K562 (cell line): ENCODE results near the gene CLTB. TPM values are rescaled to one million over a fixed set of nuclear protein-coding genes. Genes with fewer than 3 reads are reported as not detected.
A peak's percentile ranks its signal among the peaks of the same experiment; 100 is the strongest.

Source experiments
- CEBPZ ChIP-seq: fragments of 150-350 bp; IDR thresholded peaks from 2 replicates; pipeline ENCODE4 v1.6.1; 2014; ENCODE audit warnings: low read depth, mild to moderate bottlenecking, low read length, borderline replicate concordance
- CTCF ChIP-seq, 3 experiments: IDR thresholded peaks in 2 of 3; conservative IDR thresholded peaks in 1 of 3; 2 replicates each; pipeline ENCODE4 v1.5.1; 2011 to 2012; ENCODE audit warnings: low read length in 3 of 3, mild to moderate bottlenecking in 3 of 3, control low read depth in 2 of 3, improper control_type of control experiment in 1 of 3, inconsistent platforms in 1 of 3, low read depth in 1 of 3, mixed read lengths in 1 of 3, moderate library complexity in 1 of 3; ENCODE audit not compliant: insufficient read depth in 2 of 3
- GTF2F1 ChIP-seq: IDR thresholded peaks from 2 replicates; pipeline ENCODE4 v1.6.1; 2011; ENCODE audit warnings: low read depth, low read length, improper control_type of control experiment
- L3MBTL2 ChIP-seq: fragments of 450-650 bp; IDR thresholded peaks from 2 replicates; pipeline ENCODE4 v1.6.1; 2016; ENCODE audit warnings: mild to moderate bottlenecking, moderate library complexity
- REST ChIP-seq, 2 experiments: fragments of 450-650 bp; formaldehyde crosslinking in 1 of 2; IDR thresholded peaks; 2 replicates each; pipeline versions ENCODE4 v1.4.0 to v1.6.1; 2014 to 2020; ENCODE audit warnings: mild to moderate bottlenecking in 2 of 2, borderline replicate concordance in 1 of 2, low read depth in 1 of 2
- SMAD3 ChIP-seq: fragments of 450-650 bp; formaldehyde crosslinking; conservative IDR thresholded peaks from 2 replicates; pipeline ENCODE4 v1.4.0; 2020; ENCODE audit warnings: mild to moderate bottlenecking
- WHSC1 ChIP-seq: IDR thresholded peaks from one replicate; pipeline ENCODE4 v1.6.1; 2012; ENCODE audit warnings: low read length, control low read depth, inconsistent platforms
- ZBTB17 ChIP-seq: fragments of 450-650 bp; formaldehyde crosslinking; IDR thresholded peaks from 2 replicates; pipeline ENCODE4 v1.4.0; 2020; ENCODE audit warnings: mild to moderate bottlenecking
- ZNF449 ChIP-seq: fragments of 250-450 bp; sonication (Bioruptor Pico); IDR thresholded peaks from 2 replicates; pipeline ENCODE4 v1.8.0; 2022; ENCODE audit warnings: moderate library complexity, mild to moderate bottlenecking, inconsistent platforms
- polyA plus RNA-seq, 8 experiments: library from polyadenylated mRNA; depleted of rRNA in 4 of 8; stranded (reverse) in 5 of 8; unstranded in 3 of 8; fragments of >200 nt; fragmentation: Nextera tagmentation in 2 of 8; fragmentation: Illumina TruSeq in 1 of 8; extraction: Ambion mirVana in 2 of 8; extraction: Trizol in 1 of 8; gene quantifications; 2 replicates each; pipeline versions ENCODE4 v1.2.1 to v1.2.3, GENCODE V29; 2011 to 2014; ENCODE audit warnings: inconsistent platforms in 1 of 8, missing spikeins in 1 of 8
- total RNA-seq, 7 experiments: library from RNA; depleted of rRNA in 6 of 7; stranded (reverse); fragments of >200 nt in 6 of 7; fragmentation: Illumina TruSeq in 2 of 7; extraction: Trizol in 2 of 7; gene quantifications; 2 replicates each; pipeline versions ENCODE4 v1.2.1 to v1.2.3, GENCODE V29; 2011 to 2021; ENCODE audit warnings: low replicate concordance in 1 of 7

Gene CLTB
- total and polyA plus RNA-seq, 9 of the 15 experiments (the other 6 are each of a cell fraction or from before 2014, with no cell fraction given), result 1.8 to 117 (median 39.0) TPM

GRCh38 chr5:176447978-176448608 is 31.8 kb upstream of the CLTB start, which contains the start of gene FAF2 (continued):
- no peak for TF ChIP-seq ZNF449
- peak; percentile 29; the same call in 1 of the 2 replicates for TF ChIP-seq REST (IDR thresholded peaks at IDR 0.05; ENCODE audit: borderline replicate concordance)
- no peak for TF ChIP-seq REST (CRISPR knock-in tag; IDR thresholded peaks at IDR 0.05; ENCODE audit: low read depth)
- TF ChIP-seq WHSC1, result no peak
- no peak for TF ChIP-seq CEBPZ
- TF ChIP-seq ZBTB17 (CRISPR knock-in tag), result no peak
- TF ChIP-seq SMAD3 (CRISPR knock-in tag), result no peak
- no peak for TF ChIP-seq GTF2F1
- no peak for TF ChIP-seq L3MBTL2
- peak; percentile 83 to 98 (median 96) for TF ChIP-seq CTCF (IDR thresholded peaks at IDR 0.05 in 2 of 3, conservative IDR thresholded peaks at IDR 0.05 in 1 of 3; ENCODE audit: insufficient read depth in 2 of 3, low read depth in 1 of 3, low read length in 3 of 3)
